Thyroid gland (tissue), 4 donors: Measurements from ENCODE around the gene B3GAT1. TPM values are rescaled to one million over a fixed set of nuclear protein-coding genes. Genes with fewer than 3 reads are reported as not detected.
"Not testable (repeated sequence)": the region's sequence is repeated elsewhere in the genome, so short reads cannot be mapped to it uniquely, and the experiment has no call there.

ENCODE experiments used
- DNase-seq, 2 donors: peaks; one replicate each; pipeline ENCODE4 v3.0.0-alpha.2; 2019
- H3K27ac ChIP-seq, 3 donors: fragments of 200-600 bp; sonication (generic); 1 replicate in 2 of 3; 2 replicates in 1 of 3; pipeline ENCODE4 v1.5.1; 2016 to 2019; ENCODE audit warnings: mild to moderate bottlenecking in 1 of 3, moderate library complexity in 1 of 3
- H3K27me3 ChIP-seq: fragments of 200-600 bp; sonication (generic); one replicate; pipeline ENCODE4 v1.5.1; 2019
- H3K36me3 ChIP-seq, 2 donors: fragments of 200-600 bp; sonication (generic); one replicate each; pipeline ENCODE4 v1.5.1; 2016 to 2019
- H3K4me1 ChIP-seq, 2 donors: fragments of 200-600 bp; sonication (generic); one replicate each; pipeline ENCODE4 v1.5.1; 2017 to 2019
- H3K4me3 ChIP-seq, 3 donors: fragments of 200-600 bp; sonication (generic); replicated peaks in 1 of 3; 1 replicate in 2 of 3; 2 replicates in 1 of 3; pipeline ENCODE4 v1.5.1; 2016; ENCODE audit warnings: mild to moderate bottlenecking in 1 of 3
- H3K9me3 ChIP-seq: fragments of 200-600 bp; sonication (generic); one replicate; pipeline ENCODE4 v1.5.1; 2017
- CTCF ChIP-seq, 6 experiments: fragments of 200-600 bp in 3 of 6; fragments of 450-650 bp in 3 of 6; sonication (generic) in 3 of 6; IDR thresholded peaks; one replicate each; pipeline ENCODE4 v1.5.1; 2016 to 2019; ENCODE audit warnings: antibody characterized with exemption in 6 of 6, mild to moderate bottlenecking in 2 of 6, inconsistent platforms in 1 of 6, moderate library complexity in 1 of 6
- POLR2A ChIP-seq, 2 donors: fragments of 450-650 bp; IDR thresholded peaks; one replicate each; pipeline ENCODE4 v1.6.1; 2017; ENCODE audit warnings: antibody characterized with exemption in 2 of 2, mild to moderate bottlenecking in 2 of 2, moderate library complexity in 1 of 2
- WGBS, 2 donors: methylation state at CpG; one replicate each; pipeline ENCODE4 v1.1.5; 2017; 5-methylcytosine and 5-hydroxymethylcytosine counted together
- intact Hi-C: fragments of 100-400 bp; cut with DNase I; formaldehyde crosslinking; loops from one replicate; pipeline ENCODE4 v1.15.1; 2023
- total RNA-seq, 4 donors: library from RNA; depleted of rRNA; stranded (reverse); fragments of >200 nt; gene quantifications; one replicate each; pipeline ENCODE4 v1.2.3, GENCODE V29; 2016

Gene B3GAT1
- total RNA-seq, 4 donors from 2014 or later = 4.0 to 6.7 (median 5.7) TPM

- Histone ChIP-seq H3K36me3 (no peaks in the 10 kb centered on the region), H3K27ac (no peak overlapping the region), H3K4me3 (no peak overlapping the region), H3K9me3 (no peaks in the 10 kb centered on the region), H3K27me3 (no peaks in the 10 kb centered on the region), H3K4me1 (peaks cover 5 to 10% of the 10 kb centered on the region in 2 donors)
- DNase-seq = no peak
- WGBS, 2 donors = 87 to 91% methylated on average over 7 of the region's 7 CpGs
- TF ChIP-seq CTCF (IDR thresholded peaks at IDR 0.05) (no peak), POLR2A (IDR thresholded peaks at IDR 0.05) (no peak)
- intact Hi-C loops = no loop called here
Measured at GRCh38 chr11:134450186-134450585, 38.1 kb upstream of the B3GAT1 start.

- Histone ChIP-seq H3K4me1 (peaks cover 5 to 10% of the 10 kb centered on the region in 2 donors), H3K4me3 (no peak overlapping the region), H3K27ac (no peak overlapping the region), H3K36me3 (no peaks in the 10 kb centered on the region), H3K27me3 (no peaks in the 10 kb centered on the region), H3K9me3 (no peaks in the 10 kb centered on the region)
- 54 to 71% methylated on average over 4 to 7 of the region's 7 CpGs for WGBS, 2 donors
- intact Hi-C loops = no loop called here
- no peak for DNase-seq
- TF ChIP-seq CTCF (IDR thresholded peaks at IDR 0.05) (no peak), POLR2A (IDR thresholded peaks at IDR 0.05) (no peak)
Measured at GRCh38 chr11:134449713-134450112, 37.7 kb upstream of the B3GAT1 start.

- intact Hi-C loops = no loop called here
- Histone ChIP-seq H3K4me3 (no peak overlapping the region), H3K27ac (no peak overlapping the region), H3K4me1 (peaks cover 5 to 10% of the 10 kb centered on the region in 2 donors), H3K27me3 (no peaks in the 10 kb centered on the region), H3K36me3 (no peaks in the 10 kb centered on the region), H3K9me3 (no peaks in the 10 kb centered on the region)
- DNase-seq = no peak
- 100% methylated on average over 1 of the region's 1 CpG for WGBS, 2 donors
- TF ChIP-seq CTCF (IDR thresholded peaks at IDR 0.05) (no peak), POLR2A (IDR thresholded peaks at IDR 0.05) (no peak)
Measured at GRCh38 chr11:134449051-134449450, 37.0 kb upstream of the B3GAT1 start.

GRCh38 chr11:134447696-134448095, 35.7 kb upstream of the B3GAT1 start:
- 91 to 96% methylated on average over 18 to 24 of the region's 27 CpGs for WGBS, 2 donors
- H3K4me1 ChIP-seq = peaks cover 5 to 9% of the 10 kb centered on the region in 2 donors
- no peaks in the 10 kb centered on the region for H3K36me3 ChIP-seq
- H3K4me3 ChIP-seq = no peak overlapping the region
- intact Hi-C loops = no loop called here
- H3K27ac ChIP-seq = no peak overlapping the region
- no peak for DNase-seq
- no peaks in the 10 kb centered on the region for H3K9me3 ChIP-seq
- TF ChIP-seq CTCF (IDR thresholded peaks at IDR 0.05) (no peak), POLR2A (IDR thresholded peaks at IDR 0.05) (no peak)
- H3K27me3 ChIP-seq = no peaks in the 10 kb centered on the region

- intact Hi-C loops = no loop called here
- no peaks in the 10 kb centered on the region for H3K27me3 ChIP-seq
- no peaks in the 10 kb centered on the region for H3K4me1 ChIP-seq
- no peak overlapping the region for H3K27ac ChIP-seq
- H3K9me3 ChIP-seq = no peaks in the 10 kb centered on the region
- WGBS, 2 donors = 86 to 90% methylated on average over 10 to 16 of the region's 16 CpGs
- DNase-seq = no peak
- TF ChIP-seq POLR2A (IDR thresholded peaks at IDR 0.05) (no peak), CTCF (IDR thresholded peaks at IDR 0.05) (no peak)
- H3K36me3 ChIP-seq = no peaks in the 10 kb centered on the region
- no peak overlapping the region for H3K4me3 ChIP-seq
Measured at GRCh38 chr11:134445601-134446325, 33.7 kb upstream of the B3GAT1 start.

- H3K9me3 ChIP-seq, H3K27me3 ChIP-seq, H3K36me3 ChIP-seq, H3K4me1 ChIP-seq, intact Hi-C loops, H3K4me3 ChIP-seq, DNase-seq, H3K27ac ChIP-seq: not testable (repeated sequence)
- WGBS, 2 donors = 85 to 90% methylated on average over 16 to 17 of the region's 17 CpGs
Measured at GRCh38 chr11:134444160-134445108, 32.4 kb upstream of the B3GAT1 start.
